SK-N-MC (cell line): Measurements from ENCODE around the gene CSE1L.
A peak's percentile ranks its signal among the peaks of the same experiment; 100 is the strongest.

Source experiments
- DNase-seq: peaks from one replicate; pipeline ENCODE4 v3.0.0-alpha.2; 2011; ENCODE audit warnings: low read depth, low spot score
- H3K27ac ChIP-seq: fragments of 200-600 bp; sonication (generic); 2 replicates; pipeline ENCODE4 v1.5.1; 2016; ENCODE audit warnings: mixed run types
- H3K36me3 ChIP-seq: fragments of 200-600 bp; sonication (generic); 2 replicates; pipeline ENCODE4 v1.6.1; 2017; ENCODE audit warnings: antibody characterized with exemption, low read length, mixed read lengths; ENCODE audit not compliant: insufficient read depth
- H3K4me3 ChIP-seq: fragments of 200-600 bp; sonication (generic); 2 replicates; pipeline ENCODE4 v1.5.1; 2016
- H3K9ac ChIP-seq: fragments of 200-600 bp; sonication (generic); 2 replicates; pipeline ENCODE4 v1.8.0; 2017; ENCODE audit warnings: mixed run types, mixed read lengths; ENCODE audit not compliant: insufficient read length
- H3K9me3 ChIP-seq: fragments of 200-600 bp; sonication (generic); 2 replicates; pipeline ENCODE4 v1.6.1; 2017; ENCODE audit warnings: low read depth, mild to moderate bottlenecking, antibody characterized with exemption, low read length, moderate library complexity, mixed read lengths
- EZH2 ChIP-seq: fragments of 200-600 bp; sonication (generic); IDR thresholded peaks from one replicate; pipeline ENCODE4 v1.6.1; 2017; ENCODE audit warnings: antibody characterized with exemption
- FOXP2 ChIP-seq: optimal IDR thresholded peaks from 2 replicates; pipeline ENCODE3; 2011; ENCODE audit warnings: mild to moderate bottlenecking, moderate library complexity; ENCODE audit not compliant: insufficient read depth; ENCODE audit errors: extremely low read length, control extremely low read depth
- POLR2AphosphoS5 ChIP-seq: IDR thresholded peaks from 2 replicates; pipeline ENCODE4 v1.6.1; 2012; ENCODE audit warnings: mild to moderate bottlenecking, low read depth, low read length, borderline replicate concordance

The CSE1L gene

DNA sequence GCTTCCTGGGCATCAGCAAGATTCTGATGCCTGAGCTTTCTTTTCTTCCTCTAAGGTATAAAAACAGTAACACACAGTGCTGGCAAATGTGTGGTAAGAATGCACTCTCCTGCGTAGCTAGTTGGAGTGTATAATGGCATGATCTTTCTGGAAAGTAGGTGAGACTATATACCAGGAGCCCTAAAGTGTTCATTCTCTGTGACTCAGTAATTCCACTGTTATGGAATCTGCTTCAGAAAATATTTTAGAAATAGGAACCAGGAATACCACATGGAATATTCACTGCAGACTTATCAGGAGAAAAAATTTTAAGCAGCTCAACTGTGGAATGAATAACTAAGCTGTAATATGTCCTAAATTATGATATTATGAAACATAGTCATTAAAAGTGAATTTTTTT, 16.9 kb upstream of the CSE1L start:
- no peak for TF ChIP-seq EZH2
- no peak for TF ChIP-seq POLR2AphosphoS5
- TF ChIP-seq FOXP2, result no peak
- DNase-seq, result no peak
- Histone ChIP-seq H3K9ac (no peak overlapping the region), H3K27ac (no peak overlapping the region), H3K36me3 (peaks cover 57% of the 10 kb centered on the region), H3K4me3 (no peak overlapping the region), H3K9me3 (no peaks in the 10 kb centered on the region)

DNA sequence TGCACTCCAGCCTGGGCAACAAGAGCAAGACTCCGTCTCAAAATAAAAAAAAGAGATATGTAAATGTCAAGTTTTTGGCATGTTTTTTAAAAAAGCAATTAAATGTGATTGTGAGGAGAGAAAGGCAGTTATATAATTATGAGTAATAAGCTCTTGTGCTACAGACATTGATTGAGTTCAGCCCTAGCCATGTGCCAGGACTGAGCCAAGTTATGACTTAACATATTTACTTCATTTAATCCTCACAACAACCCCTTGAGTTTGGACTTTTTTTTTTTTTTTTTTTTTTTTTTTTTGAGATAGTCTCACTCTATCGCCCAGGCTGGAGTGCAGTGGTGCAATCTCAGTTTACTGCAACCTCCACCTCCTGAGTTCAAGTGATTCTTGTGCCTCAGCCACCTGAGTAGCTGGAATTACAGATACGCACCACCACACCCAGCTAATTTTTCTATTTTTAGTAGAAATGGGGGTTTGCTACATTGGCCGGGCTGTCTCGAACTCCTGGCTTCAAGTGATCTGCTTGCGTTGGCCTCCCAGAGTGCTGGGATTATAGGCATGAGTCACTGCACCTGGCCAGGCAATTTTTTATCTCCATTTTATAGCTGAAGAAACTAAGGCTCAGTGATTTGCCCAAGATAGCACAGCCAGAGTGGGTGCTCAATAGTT, 15.0 kb upstream of the CSE1L start:
- H3K36me3 ChIP-seq, result peaks cover 59% of the 10 kb centered on the region
- H3K27ac ChIP-seq, result no peak overlapping the region
- no peak overlapping the region for H3K4me3 ChIP-seq

DNA sequence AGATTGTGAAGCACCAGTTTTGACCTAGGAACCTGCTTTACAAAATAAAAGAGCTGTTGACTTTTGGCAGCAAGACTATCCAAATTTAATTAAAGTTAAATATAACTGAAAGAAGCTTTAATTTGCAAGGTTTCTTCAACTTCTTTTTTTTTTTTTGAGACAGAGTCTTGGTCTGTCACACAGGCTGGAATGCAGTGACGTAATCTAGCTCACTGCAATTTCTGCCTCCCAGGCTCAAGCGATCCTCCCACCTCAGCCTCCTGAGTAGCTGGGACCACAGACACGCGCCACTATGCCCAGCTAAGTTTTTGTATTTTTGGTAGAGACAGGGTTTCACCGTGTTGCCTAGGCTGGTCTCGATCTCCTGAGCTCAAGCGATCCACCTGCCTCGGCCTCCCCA, 13.7 kb upstream of the CSE1L start:
- H3K9me3 ChIP-seq, result no peaks in the 10 kb centered on the region
- DNase-seq, result no peak
- H3K9ac ChIP-seq, result no peak overlapping the region
- no peak for TF ChIP-seq POLR2AphosphoS5
- no peak for TF ChIP-seq EZH2
- TF ChIP-seq FOXP2, result no peak
- no peak overlapping the region for H3K4me3 ChIP-seq
- peaks cover 52% of the 10 kb centered on the region for H3K36me3 ChIP-seq
- H3K27ac ChIP-seq, result no peak overlapping the region

More for the DNA sequence above, 15.0 kb upstream of the CSE1L start:
- Histone ChIP-seq H3K9ac (no peak overlapping the region), H3K9me3 (no peaks in the 10 kb centered on the region)
- TF ChIP-seq FOXP2 (no peak), EZH2 (no peak), POLR2AphosphoS5 (no peak)
- DNase-seq, result no peak

DNA sequence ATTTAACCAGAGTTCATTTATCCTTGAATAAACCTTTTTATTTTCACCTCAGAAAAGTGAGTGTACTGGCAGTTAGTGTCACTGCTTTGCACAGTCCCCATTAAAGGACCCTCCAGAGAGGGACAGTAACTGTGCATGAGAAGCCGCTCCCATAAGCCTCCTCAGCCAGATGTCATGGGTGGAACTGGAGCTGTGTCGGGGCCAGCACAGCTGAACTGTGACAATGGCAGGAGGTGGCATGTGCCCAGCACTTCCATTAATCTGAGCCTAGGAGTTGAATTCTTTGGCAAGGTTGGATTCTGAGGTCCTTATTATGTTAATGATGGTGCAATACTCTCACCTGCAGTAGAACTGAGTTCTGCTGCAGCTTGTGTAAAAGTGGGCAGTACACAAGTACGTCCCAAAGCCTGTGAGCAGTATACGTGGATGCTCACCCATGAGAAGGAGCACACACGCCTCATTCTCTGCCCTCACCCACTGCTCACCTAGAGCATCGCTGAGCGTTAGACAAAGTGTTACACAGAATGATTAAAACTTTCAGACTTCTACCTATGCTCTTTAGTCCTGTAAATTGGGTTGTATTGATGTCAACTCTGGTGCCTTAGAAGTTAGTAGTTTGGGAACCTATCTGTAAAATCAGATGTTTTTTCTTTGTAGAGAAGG, 11.9 kb upstream of the CSE1L start:
- H3K36me3 ChIP-seq, result peaks cover 37% of the 10 kb centered on the region
- no peak overlapping the region for H3K27ac ChIP-seq
- no peak for TF ChIP-seq POLR2AphosphoS5
- H3K9me3 ChIP-seq, result no peaks in the 10 kb centered on the region
- H3K4me3 ChIP-seq, result no peak overlapping the region
- H3K9ac ChIP-seq, result no peak overlapping the region
- DNase-seq, result no peak

DNA sequence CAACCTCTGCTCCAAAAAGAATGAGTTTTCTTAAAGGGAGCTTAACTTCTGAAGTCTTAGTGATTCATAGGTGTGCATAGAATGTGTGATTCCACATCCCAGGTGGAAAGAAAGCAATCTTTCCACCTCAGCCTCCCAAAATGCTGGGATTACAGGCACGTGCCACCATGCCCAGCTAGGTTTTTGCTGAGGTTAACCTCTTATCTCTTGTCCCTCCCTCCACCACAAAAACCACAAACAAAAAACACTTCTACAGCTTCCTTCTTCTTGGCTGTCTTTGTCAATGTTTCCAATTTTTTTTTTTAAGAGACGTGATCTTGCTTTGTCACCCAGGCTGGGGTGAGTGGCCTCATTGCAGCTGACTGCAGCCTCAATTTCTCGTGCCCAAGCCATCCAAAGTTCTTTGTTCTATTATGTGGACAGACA, 8.1 kb upstream of the CSE1L start:
- no peak for DNase-seq
- TF ChIP-seq POLR2AphosphoS5 (no peak), EZH2 (no peak), FOXP2 (no peak)
- Histone ChIP-seq H3K36me3 (peaks cover 20% of the 10 kb centered on the region), H3K9ac (no peak overlapping the region), H3K4me3 (no peak overlapping the region), H3K27ac (no peak overlapping the region), H3K9me3 (no peaks in the 10 kb centered on the region)

DNA sequence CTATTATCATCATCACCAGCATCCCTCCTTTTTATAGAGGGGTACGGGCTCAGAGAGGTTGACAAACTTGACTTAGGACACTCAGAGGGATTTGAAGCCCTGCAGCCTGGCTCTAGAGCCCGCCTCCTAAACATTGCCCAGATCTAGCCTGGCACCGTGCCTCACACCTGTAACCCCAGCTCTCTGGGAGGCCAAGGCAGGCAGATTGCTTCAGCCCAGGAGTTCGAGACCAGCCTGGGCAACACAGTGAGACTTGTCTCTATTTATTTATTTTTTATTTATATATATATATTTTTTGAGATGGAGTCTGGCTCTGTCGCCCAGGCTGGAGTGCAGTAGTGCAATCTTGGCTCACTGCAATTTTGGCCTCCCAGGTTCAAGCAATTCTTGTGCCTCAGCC, 6.3 kb upstream of the CSE1L start:
- Histone ChIP-seq H3K4me3 (no peak overlapping the region), H3K36me3 (peaks cover 4% of the 10 kb centered on the region; the same call in 1 of the 2 replicates), H3K9me3 (no peaks in the 10 kb centered on the region), H3K27ac (no peak overlapping the region), H3K9ac (no peak overlapping the region)
- TF ChIP-seq POLR2AphosphoS5, result no peak
- TF ChIP-seq FOXP2, result no peak
- no peak for TF ChIP-seq EZH2
- DNase-seq, result no peak

DNA sequence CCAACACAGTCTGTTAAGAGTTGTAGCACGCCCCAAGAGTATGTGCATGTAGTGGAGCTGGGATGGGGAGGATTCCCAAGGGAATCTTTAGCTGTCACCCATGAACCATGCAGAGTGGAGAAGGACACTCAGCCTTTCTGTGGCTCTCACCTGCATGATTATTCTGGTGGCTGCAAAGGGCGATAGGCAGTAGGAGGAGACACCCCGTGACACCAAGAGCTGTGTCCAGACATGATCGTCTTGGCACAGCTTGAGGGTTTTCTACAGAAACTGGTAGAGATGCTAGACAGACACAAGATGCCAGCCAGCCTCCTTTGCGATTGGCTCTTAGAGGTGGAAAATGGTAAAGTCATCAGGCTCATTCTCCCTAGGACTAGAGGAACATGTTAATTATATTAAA, 3.1 kb upstream of the CSE1L start:
- no peak overlapping the region for H3K27ac ChIP-seq
- no peak overlapping the region for H3K9ac ChIP-seq
- H3K36me3 ChIP-seq, result peaks cover 4% of the 10 kb centered on the region
- H3K4me3 ChIP-seq, result no peak overlapping the region
- DNase-seq, result no peak
- TF ChIP-seq FOXP2, result no peak
- TF ChIP-seq POLR2AphosphoS5, result no peak
- TF ChIP-seq EZH2, result no peak
- H3K9me3 ChIP-seq, result no peaks in the 10 kb centered on the region

DNA sequence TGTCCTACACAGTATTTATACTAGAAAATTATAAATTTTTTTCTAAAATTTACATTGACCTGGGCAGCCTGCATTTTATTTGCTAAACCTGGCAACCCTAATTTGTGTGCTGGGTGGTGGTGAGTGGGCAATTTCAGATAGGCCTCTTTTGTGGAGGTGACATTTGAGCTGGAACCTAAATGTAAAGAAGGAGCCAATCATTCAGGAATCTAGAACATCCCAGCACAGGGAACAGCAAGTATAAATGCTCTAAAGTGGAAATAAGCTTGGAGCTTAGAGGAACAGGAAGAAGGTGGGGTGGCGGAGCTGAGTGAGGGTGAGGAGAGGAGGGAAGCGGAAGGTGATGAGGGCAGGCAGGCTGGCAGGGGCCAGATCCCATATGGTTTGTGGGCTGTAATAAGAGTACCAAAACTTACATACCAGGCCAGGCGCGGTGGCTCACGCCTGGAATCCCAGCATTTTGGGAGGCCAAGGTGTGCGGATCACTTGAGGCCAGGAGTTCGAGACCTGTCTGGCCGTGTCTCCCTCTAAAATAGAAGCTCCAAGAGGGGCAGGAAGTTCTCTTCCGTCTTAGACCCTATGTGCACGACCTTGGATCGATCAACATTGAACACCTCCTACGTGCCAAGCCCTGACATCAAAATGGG, 549 bp upstream of the CSE1L start:
- Histone ChIP-seq H3K27ac (peak overlapping the region; percentile 85), H3K9ac (peak overlapping the region; percentile 99), H3K9me3 (no peaks in the 10 kb centered on the region), H3K36me3 (peaks cover 28% of the 10 kb centered on the region), H3K4me3 (peak overlapping the region; percentile 100)
- no peak for DNase-seq
- TF ChIP-seq POLR2AphosphoS5 (no peak), FOXP2 (no peak), EZH2 (no peak)

DNA sequence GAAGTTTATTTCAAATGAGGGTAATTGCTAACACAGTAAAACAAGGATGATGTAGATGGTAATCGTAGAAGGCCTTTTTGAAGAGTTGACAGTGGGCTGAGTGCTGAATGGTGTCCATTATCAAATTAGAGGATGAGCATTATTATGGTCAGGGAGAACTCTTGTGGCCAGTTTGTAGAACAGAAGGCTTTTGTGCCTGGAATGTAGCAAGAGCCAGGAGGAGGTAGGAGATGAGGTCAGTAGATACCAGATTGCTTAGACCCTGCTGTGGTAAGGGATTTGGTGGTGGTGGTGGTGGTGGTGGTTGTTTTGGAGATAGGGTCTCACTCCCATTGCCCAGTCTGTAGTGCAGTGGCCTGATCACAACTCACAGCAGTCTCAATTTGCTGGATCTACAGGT, 6.2 kb downstream of the CSE1L start:
- DNase-seq, result no peak

More for the DNA sequence above, 6.2 kb downstream of the CSE1L start:
- Histone ChIP-seq H3K4me3 (no peak overlapping the region), H3K9ac (no peak overlapping the region), H3K36me3 (peaks cover 78% of the 10 kb centered on the region), H3K27ac (peak overlapping the region; percentile 49; the same call in 1 of the 2 replicates), H3K9me3 (no peaks in the 10 kb centered on the region)
- TF ChIP-seq FOXP2 (no peak), EZH2 (no peak), POLR2AphosphoS5 (no peak)
